Suppressor macrophage treated with lipopolysaccharide for 1 hour (primary cell): ENCODE data around the gene DYNLL2.
"Not testable (repeated sequence)": the region's sequence is repeated elsewhere in the genome, so short reads cannot be mapped to it uniquely, and the experiment has no call there.

Source experiments
- DNase-seq, 3 donors: peaks; one replicate each; pipeline ENCODE4 v3.0.0-alpha.2; 2020 to 2022

Gene DYNLL2

DNA sequence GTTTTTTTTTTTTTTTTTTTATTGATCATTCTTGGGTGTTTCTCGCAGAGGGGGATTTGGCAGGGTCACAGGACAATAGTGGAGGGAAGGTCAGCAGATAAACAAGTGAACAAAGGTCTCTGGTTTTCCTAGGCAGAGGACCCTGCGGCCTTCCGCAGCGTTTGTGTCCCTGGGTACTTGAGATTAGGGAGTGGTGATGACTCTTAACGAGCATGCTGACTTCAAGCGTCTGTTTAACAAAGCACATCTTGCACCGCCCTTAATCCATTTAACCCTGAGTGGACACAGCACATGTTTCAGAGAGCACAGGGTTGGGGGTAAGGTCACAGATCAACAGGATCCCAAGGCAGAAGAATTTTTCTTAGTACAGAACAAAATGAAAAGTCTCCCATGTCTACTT lies 10.0 kb upstream of the DYNLL2 start:
- not testable (repeated sequence) for DNase-seq

DNA sequence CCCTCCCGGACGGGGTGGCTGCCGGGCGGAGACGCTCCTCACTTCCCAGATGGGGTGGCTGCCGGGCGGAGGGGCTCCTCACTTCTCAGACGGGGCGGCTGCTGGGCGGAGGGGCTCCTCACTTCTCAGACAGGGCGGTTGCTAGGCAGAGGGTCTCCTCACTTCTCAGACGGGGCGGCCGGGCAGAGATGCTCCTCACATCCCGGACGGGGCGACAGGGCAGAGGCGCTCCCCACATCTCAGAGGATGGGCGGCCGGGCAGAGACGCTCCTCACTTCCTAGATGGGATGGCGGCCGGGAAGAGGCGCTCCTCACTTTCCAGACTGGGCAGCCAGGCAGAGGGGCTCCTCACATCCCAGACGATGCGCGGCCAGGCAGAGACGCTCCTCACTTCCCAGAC lies 8.8 kb upstream of the DYNLL2 start:
- not testable (repeated sequence) for DNase-seq

DNA sequence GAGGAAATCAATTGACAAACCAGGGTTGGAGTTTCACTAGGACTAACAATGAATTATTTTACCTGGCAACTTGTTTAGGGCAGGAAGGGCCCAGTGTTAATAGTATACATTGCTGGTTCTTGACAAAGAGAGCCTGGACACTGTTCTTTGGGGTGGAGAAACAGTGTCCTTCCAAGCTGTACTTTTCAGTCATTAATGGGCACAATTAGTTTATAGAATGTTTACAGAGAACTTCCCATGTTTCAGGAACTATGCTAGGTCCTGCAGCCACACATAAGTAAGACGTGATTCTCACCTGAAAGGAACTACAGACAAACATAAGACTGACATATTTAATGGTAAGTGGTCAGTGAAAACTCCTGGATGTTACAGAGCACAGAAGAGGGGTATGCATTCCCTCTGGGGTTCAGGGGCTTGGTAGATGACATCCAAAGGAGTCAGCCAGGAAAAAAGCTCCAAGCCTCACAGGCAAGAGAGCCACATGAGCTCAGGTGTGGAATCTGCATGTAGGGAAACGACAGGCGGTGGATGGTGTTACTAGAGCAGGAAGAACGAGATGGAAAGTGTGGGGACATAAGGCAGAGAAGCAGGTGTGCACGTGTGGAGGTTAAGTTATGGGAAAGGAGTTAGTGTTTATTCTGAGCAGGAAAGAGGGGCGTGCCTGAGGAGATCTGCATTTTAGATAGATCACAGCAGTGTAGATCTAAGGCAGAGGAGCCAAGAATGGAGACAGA lies 3.8 kb upstream of the DYNLL2 start:
- no peak for DNase-seq

DNA sequence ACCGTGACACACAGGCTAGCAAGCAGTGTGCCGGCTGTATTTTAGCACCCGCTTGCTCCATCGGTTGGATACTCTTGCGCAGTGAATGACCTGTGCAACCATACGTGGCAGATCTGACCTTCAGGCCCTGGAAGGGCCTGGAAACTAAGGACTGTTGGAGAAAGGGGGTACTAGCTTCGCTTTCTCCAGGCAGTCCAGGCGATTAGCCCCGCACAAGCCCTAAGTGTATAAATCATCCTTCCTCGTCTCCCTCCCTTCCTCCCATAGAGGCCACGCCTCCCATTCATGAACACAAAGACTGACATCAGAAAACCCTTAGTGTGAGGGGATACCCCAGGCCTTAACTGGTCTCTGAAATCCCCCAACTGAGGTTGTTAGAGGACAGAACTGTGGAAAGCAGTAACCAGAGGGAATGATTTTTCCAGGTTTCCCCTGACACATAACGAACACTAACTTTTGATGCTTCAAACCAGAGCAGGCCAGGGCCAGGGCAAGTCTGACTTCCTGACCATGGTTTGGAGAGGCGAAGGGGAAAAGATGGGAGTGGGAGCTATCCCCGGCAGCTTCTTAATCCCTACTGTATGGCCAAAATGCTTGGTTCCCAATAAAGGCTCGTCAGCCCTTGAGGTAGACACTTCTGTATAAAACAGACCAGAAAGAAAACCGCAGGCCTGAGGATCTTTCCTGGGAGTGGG lies 1.4 kb upstream of the DYNLL2 start:
- DNase-seq, result peak in 1 of 3 donors; percentile 33

DNA sequence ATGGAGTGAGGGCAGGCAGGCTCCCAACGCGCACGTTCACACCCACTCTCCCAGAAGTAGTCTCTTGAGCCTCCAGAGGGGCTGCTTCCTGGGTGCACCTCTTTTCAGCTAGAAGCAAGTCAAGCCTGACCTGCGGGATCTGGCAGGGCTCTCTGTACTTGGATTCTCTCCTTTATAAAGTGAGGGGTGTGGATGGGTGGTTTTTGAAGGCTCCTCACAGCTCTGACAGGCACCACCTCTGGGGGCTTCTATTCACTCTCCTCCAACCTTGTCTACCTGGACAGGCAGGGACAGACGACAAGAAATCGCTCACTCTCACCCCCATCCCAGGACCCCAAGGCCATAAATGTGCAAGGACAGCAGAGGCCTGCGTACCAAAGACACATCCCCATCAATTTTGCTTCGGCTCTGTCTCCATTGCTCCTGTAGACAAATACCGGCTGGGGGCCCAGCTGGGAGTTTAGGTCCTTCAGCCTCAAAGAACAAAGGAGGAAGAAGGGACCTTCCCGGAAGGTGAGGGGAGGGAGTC lies 814 bp upstream of the DYNLL2 start:
- no peak for DNase-seq

DNA sequence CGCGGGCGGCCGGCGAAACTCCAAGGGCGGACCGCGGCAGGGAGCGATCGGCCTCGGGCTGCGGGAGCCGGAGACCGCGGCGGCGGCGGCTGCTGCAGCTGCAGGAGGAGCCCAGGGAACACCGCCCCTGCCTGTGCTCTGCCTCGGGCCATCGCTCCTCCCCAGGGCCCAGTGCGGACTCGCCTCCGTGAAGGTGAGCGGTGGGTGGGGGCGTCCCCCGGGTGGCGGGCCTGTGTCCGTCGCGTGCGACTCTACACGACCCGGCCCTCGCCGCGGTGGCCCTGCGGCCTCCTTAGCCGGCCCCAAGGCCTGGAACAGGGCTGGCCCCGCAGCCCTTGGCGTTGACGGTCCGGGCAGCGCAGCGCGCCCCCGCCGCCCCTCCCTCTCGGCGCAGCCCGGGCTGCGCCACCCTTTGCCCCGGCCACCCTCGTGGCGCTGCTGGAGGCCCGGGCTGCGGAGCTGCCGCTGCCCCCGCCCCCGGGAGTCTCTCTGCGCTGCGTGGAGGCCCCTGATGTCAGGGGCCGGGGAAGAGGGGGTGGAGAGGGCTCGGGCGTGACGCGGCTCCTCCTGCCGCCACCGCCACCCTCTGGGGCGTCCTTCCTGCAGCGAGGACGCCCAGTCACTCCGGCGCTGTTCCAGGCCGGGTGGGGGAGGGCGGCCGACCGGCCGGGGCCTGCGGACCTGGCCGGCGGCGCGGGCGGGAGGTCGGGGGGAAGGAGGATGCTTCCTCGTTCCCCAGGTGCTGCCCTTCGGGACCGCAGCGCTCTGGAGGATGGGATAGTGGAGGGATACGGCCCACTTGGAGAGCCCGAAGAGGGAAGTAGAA lies 485 bp downstream of the DYNLL2 start:
- peak; percentile 81 to 90 (median 83) for DNase-seq

DNA sequence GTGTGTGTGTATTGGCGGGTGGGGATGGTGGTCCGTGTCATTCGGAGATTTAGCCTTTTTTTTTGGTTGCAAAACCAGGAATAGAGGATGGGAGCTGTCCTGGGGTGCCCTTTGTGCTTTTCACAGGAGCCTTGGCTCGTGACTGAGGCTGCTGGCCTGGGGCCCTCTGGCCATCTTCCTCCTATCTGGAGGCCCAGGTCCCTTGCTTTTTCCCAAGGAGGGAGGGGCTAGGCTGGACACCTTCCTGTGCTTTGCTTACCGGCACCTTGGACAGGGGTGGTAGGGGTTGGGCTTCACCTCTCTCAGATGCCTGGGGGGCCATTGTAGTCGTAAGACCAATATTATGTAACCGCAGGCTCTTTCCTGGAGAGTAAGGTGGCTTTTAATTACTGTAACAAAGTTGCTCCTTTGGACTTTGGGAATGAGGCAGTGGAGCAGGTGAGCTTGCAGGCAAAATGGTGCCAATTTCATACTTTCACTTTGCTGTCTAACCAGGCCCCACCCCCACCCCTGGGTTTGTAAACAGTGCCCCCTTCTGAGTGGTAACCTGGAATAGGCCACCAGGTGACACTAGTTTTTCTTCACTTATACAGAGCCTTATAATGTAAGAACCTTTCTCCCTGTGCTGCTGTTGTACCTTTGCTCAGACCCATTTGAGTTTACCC lies 1.2 kb downstream of the DYNLL2 start:
- DNase-seq, result no peak

DNA sequence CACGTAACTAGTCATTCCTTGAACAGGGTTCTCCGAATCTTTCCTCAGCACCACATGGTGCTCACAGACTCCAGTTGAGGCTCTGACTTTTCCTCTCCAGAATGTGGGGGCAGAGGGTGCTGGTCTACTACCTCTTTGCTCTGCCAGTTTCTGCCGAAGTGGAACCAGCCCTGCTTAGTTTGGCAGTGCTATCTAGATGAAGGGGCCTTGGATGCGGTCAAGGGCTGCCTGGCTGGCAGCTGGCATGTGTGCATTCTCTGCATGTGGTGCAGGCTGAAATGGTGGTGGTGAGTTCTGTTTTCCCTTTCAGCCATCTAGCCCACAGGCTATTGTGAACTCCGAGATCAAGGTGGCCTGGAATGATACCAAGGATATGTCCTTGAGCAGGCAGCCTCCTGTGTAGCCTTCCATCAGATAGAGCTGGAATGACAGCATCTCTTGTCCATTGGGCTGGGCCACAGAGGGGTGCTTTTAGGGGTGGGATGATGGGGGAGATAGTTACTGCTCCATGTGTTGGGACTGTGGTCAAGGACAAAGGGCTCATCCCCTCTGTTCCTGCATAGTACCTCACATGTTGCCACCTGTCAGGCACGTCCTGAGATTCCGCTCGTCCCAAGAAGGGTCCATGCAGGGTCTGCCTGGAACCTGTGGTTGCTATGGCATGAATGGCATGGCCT lies 2.0 kb downstream of the DYNLL2 start:
- DNase-seq, result no peak

- DNase-seq, result no peak
Measured at GRCh38 chr17:58086953-58087352, 3.7 kb downstream of the DYNLL2 start.

DNA sequence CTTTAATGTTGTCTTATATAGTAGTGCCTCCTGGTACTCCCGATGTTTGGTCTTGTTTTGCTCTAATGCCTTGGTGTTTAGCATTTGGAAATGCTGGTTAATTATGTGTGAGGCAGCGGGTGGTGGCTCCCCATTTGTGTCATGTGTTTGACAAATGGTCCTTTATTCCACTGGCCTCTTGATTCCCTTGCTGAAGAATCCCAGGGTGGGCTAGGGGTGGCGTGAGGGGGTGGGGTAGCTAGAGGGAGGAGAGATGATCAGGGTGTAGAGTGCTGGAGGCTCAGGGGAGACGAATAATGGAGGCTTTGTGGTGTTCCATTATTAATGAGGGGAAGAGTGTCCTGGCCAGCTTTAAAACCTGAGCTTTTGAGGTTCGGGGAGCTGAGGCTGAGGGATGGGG lies 5.4 kb downstream of the DYNLL2 start:
- no peak for DNase-seq

DNA sequence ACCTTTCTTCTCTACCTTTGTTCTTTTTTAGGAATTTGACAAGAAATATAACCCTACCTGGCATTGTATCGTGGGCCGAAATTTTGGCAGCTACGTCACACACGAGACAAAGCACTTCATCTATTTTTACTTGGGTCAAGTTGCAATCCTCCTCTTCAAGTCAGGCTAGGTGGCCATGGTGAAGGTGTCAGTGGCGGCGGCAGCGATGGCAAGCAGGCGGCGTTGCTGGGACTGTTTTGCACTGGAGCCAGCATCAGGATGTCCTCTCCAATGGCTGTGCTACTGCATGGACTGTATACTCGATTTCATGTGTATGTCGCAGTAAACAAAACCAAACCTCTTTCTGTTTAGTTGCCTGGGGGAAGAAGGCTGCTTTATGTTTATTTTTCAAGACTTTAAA lies 5.9 kb downstream of the DYNLL2 start:
- no peak for DNase-seq

- no peak for DNase-seq
Measured at GRCh38 chr17:58091024-58091567, 7.9 kb downstream of the DYNLL2 start.

DNA sequence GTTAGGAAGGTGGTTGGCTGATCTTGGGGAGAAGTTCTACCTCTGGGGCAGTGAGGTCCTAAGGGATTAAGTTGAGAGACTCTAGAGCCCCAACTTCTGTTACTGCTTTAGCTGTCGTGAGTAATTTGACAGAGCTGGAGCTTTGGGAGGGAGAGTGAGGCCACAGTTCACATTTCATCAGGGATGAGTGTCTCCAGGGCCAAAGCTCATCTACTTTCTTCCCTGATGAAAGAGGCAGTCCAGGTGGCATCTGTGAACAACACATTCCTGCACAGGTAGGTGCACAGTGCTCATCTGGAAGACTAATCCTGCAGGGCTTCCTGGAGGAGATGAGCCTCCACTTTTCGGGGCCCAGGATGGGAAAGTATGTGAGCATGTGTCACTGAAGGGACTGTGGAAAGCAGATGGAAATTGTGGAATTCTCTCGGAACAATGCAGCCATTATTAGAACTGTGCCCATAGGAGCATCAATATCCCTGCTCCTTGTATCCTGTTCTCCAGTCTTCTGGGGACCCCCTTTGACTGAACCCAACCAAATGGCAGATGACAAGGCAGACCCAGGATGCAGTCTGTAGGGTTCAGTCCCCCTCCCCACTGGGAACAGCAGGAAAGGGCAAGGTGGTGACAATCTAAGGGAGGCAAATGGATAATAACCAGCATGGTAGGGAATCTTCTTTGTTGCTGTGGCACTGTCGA lies 9.0 kb downstream of the DYNLL2 start:
- no peak for DNase-seq

DNA sequence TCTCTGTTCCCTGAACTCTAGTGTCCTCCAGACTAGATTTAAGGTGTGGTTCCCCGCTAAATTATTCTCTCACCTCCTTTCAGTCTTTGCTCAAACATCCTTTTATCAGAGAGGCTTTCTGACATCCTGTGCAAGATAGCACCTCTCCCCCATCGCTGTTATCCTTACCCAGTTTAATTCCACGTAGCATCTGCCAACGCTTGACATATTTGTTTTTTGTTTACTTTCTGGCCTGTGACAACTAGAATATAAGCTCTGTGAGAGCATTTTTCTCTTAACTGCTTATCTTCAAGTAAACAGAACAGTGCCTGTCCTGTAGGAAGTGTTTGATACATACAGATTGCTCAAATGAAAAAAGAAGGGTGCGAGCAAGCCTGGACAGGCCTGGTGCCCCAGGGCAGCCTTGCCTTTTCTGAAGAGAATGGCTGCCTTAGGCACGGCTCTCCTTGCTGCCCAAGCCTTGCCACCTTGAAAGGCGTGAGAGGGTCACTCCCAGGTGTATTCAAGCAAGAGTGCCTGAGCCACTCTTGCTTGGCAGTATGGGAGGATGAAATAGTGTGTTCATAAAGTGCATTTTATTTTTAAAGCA lies 9.7 kb downstream of the DYNLL2 start:
- DNase-seq, result no peak

GRCh38 chr17:58094118-58094517 lies 10.9 kb downstream of the DYNLL2 start:
- DNase-seq, result no peak

GRCh38 chr17:58096892-58097291 lies 13.7 kb downstream of the DYNLL2 start:
- no peak for DNase-seq

DNA sequence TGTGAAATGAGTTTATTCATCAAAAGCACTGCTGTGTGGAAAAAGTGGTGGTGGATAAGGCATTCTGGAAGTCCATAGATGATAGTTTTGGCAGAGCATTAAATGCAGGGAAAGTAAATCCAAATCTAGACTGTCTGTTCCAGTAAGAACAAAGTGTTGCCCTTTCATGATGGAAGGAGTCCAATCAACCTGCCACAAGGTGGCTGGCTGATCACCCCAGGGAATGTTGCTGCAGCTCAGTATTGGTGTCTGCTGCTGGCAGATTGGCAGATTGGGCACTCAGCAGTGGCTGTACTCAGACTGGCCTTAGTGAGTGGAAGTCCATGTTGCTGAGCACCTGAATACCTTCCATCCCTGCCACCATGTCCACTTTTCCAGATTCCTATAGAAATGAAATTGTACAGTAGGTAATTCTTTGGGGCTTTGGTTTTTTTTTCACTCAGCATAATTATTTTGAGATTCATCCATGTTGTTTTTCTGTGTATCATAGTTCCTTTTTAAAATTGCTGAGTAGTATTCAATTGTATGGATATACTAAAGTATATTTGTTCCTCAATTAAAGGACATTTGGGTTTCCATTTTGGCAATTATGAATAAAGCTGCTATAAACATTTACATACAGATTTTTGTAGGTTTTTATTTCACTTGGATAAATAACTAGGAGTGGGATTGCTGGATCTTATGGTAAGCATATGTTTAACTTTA lies 14.3 kb downstream of the DYNLL2 start:
- no peak for DNase-seq

- DNase-seq, result no peak
Measured at GRCh38 chr17:58100506-58100905, 17.3 kb downstream of the DYNLL2 start.

- not testable (repeated sequence) for DNase-seq
Measured at GRCh38 chr17:58101898-58102297, 18.7 kb downstream of the DYNLL2 start.

- DNase-seq, result no peak
Measured at GRCh38 chr17:58105093-58105492, 21.9 kb downstream of the DYNLL2 start.
